Measurements from ENCODE around the gene APOBEC3F. TPM values are rescaled to one million over a fixed set of nuclear protein-coding genes. Genes with fewer than 3 reads are reported as not detected.

APOBEC3F gene
- total and polyA plus RNA-seq, 10 of the 15 experiments (the other 5 are each of a cell fraction or from before 2014, with no cell fraction given): 7.4 to 29.1 (median 12.8) TPM

DNA sequence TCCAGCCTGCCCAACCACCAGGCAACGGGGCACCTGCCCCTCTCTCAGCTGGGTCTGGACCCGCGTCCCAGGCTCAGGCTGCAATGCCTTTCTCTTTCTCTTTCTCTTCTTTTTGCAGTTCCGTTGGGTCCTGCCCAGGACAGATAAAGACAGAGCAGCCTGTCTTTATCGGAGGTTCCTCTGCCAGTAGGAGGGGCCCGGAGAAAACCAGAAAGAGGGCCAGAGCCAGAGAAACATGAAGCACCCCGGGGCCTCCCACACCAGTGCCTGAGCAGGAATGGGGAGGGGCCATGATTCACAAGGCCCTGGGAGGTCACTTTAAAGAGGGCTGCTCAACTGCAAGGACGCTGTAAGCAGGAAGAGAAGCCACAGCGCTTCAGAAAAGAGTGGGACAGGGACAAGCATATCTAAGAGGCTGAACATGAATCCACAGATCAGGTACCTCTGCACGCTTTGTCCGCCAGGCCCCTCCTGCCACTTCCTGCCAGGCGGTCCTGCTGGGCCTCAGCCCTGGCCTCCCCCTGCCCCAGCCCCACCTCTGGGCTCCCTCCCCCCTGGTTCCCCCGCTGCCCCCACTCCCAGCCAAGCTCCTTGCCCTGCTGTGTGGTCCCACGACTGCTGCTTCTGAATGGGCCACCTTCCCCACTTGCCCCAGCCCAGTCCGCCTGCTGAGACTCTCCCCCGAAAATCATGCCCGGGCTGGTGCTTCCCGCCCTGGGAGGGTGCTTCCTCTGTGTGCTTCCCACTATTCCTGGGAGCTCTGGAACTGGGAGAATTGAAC lies 26.5 kb upstream of the APOBEC3F start, which contains the start of gene APOBEC3C (continued):
- TF ChIP-seq, protein P1, sequence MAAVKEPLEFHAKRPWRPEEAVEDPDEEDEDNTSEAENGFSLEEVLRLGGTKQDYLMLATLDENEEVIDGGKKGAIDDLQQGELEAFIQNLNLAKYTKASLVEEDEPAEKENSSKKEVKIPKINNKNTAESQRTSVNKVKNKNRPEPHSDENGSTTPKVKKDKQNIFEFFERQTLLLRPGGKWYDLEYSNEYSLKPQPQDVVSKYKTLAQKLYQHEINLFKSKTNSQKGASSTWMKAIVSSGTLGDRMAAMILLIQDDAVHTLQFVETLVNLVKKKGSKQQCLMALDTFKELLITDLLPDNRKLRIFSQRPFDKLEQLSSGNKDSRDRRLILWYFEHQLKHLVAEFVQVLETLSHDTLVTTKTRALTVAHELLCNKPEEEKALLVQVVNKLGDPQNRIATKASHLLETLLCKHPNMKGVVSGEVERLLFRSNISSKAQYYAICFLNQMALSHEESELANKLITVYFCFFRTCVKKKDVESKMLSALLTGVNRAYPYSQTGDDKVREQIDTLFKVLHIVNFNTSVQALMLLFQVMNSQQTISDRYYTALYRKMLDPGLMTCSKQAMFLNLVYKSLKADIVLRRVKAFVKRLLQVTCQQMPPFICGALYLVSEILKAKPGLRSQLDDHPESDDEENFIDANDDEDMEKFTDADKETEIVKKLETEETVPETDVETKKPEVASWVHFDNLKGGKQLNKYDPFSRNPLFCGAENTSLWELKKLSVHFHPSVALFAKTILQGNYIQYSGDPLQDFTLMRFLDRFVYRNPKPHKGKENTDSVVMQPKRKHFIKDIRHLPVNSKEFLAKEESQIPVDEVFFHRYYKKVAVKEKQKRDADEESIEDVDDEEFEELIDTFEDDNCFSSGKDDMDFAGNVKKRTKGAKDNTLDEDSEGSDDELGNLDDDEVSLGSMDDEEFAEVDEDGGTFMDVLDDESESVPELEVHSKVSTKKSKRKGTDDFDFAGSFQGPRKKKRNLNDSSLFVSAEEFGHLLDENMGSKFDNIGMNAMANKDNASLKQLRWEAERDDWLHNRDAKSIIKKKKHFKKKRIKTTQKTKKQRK (IDR thresholded peaks at IDR 0.05; ENCODE audit: low read depth, low read length): no peak
- TF ChIP-seq CBFB (IDR thresholded peaks at IDR 0.05; ENCODE audit: low read depth): peak; percentile 49; the same call in 1 of the 2 replicates
- no peak for TF ChIP-seq POLR2AphosphoS2 (IDR thresholded peaks at IDR 0.05; ENCODE audit: low read depth, low read length)
- TF ChIP-seq ASH2L (IDR thresholded peaks at IDR 0.05; ENCODE audit: borderline replicate concordance, low read depth): no peak
- TF ChIP-seq, protein P2, sequence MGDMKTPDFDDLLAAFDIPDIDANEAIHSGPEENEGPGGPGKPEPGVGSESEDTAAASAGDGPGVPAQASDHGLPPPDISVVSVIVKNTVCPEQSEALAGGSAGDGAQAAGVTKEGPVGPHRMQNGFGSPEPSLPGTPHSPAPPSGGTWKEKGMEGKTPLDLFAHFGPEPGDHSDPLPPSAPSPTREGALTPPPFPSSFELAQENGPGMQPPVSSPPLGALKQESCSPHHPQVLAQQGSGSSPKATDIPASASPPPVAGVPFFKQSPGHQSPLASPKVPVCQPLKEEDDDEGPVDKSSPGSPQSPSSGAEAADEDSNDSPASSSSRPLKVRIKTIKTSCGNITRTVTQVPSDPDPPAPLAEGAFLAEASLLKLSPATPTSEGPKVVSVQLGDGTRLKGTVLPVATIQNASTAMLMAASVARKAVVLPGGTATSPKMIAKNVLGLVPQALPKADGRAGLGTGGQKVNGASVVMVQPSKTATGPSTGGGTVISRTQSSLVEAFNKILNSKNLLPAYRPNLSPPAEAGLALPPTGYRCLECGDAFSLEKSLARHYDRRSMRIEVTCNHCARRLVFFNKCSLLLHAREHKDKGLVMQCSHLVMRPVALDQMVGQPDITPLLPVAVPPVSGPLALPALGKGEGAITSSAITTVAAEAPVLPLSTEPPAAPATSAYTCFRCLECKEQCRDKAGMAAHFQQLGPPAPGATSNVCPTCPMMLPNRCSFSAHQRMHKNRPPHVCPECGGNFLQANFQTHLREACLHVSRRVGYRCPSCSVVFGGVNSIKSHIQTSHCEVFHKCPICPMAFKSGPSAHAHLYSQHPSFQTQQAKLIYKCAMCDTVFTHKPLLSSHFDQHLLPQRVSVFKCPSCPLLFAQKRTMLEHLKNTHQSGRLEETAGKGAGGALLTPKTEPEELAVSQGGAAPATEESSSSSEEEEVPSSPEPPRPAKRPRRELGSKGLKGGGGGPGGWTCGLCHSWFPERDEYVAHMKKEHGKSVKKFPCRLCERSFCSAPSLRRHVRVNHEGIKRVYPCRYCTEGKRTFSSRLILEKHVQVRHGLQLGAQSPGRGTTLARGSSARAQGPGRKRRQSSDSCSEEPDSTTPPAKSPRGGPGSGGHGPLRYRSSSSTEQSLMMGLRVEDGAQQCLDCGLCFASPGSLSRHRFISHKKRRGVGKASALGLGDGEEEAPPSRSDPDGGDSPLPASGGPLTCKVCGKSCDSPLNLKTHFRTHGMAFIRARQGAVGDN (IDR thresholded peaks at IDR 0.05): peak; percentile 68; the same call in 1 of the 2 replicates
- TF ChIP-seq PAX5 (IDR thresholded peaks at IDR 0.05; ENCODE audit: borderline replicate concordance, low read depth, low read length): no peak
- TF ChIP-seq NBN (IDR thresholded peaks at IDR 0.05): peak; percentile 30; the same call in 1 of the 2 replicates
- no peak for TF ChIP-seq SIN3A (IDR thresholded peaks at IDR 0.05; ENCODE audit: low read depth, low read length)
- TF ChIP-seq, protein P3, sequence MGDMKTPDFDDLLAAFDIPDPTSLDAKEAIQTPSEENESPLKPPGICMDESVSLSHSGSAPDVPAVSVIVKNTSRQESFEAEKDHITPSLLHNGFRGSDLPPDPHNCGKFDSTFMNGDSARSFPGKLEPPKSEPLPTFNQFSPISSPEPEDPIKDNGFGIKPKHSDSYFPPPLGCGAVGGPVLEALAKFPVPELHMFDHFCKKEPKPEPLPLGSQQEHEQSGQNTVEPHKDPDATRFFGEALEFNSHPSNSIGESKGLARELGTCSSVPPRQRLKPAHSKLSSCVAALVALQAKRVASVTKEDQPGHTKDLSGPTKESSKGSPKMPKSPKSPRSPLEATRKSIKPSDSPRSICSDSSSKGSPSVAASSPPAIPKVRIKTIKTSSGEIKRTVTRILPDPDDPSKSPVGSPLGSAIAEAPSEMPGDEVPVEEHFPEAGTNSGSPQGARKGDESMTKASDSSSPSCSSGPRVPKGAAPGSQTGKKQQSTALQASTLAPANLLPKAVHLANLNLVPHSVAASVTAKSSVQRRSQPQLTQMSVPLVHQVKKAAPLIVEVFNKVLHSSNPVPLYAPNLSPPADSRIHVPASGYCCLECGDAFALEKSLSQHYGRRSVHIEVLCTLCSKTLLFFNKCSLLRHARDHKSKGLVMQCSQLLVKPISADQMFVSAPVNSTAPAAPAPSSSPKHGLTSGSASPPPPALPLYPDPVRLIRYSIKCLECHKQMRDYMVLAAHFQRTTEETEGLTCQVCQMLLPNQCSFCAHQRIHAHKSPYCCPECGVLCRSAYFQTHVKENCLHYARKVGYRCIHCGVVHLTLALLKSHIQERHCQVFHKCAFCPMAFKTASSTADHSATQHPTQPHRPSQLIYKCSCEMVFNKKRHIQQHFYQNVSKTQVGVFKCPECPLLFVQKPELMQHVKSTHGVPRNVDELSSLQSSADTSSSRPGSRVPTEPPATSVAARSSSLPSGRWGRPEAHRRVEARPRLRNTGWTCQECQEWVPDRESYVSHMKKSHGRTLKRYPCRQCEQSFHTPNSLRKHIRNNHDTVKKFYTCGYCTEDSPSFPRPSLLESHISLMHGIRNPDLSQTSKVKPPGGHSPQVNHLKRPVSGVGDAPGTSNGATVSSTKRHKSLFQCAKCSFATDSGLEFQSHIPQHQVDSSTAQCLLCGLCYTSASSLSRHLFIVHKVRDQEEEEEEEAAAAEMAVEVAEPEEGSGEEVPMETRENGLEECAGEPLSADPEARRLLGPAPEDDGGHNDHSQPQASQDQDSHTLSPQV (IDR thresholded peaks at IDR 0.05): no peak
- TF ChIP-seq IKZF2 (IDR thresholded peaks at IDR 0.05): peak in 1 of 2 experiments; percentile 36; a peak in 1 of 4 replicates
- TF ChIP-seq RAD51 (IDR thresholded peaks at IDR 0.05): 0 out of 2 replicates have a peak, but pooled peaks have one; percentile 21
- peak; percentile 81 for TF ChIP-seq NR2F1 (conservative IDR thresholded peaks at IDR 0.05)
- no peak for TF ChIP-seq STAT1 (conservative IDR thresholded peaks at IDR 0.05)
- no peak for TF ChIP-seq TCF12 (IDR thresholded peaks at IDR 0.05; ENCODE audit: low read depth, low read length)
- TF ChIP-seq BCL11A (IDR thresholded peaks at IDR 0.05; ENCODE audit: low read depth, low read length): 0 out of 2 replicates have a peak, but pooled peaks have one; percentile 7
- TF ChIP-seq, protein P4, sequence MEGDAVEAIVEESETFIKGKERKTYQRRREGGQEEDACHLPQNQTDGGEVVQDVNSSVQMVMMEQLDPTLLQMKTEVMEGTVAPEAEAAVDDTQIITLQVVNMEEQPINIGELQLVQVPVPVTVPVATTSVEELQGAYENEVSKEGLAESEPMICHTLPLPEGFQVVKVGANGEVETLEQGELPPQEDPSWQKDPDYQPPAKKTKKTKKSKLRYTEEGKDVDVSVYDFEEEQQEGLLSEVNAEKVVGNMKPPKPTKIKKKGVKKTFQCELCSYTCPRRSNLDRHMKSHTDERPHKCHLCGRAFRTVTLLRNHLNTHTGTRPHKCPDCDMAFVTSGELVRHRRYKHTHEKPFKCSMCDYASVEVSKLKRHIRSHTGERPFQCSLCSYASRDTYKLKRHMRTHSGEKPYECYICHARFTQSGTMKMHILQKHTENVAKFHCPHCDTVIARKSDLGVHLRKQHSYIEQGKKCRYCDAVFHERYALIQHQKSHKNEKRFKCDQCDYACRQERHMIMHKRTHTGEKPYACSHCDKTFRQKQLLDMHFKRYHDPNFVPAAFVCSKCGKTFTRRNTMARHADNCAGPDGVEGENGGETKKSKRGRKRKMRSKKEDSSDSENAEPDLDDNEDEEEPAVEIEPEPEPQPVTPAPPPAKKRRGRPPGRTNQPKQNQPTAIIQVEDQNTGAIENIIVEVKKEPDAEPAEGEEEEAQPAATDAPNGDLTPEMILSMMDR (IDR thresholded peaks at IDR 0.05 in 2 of 3, conservative IDR thresholded peaks at IDR 0.05 in 1 of 3; ENCODE audit: control insufficient read depth in 2 of 3, extremely low read depth in 1 of 3, insufficient read depth in 1 of 3, low read depth in 3 of 3, low read length in 3 of 3): peak; percentile 7 to 46 (median 15); a peak in 3 of 6 replicates
